GM12892 (cell line): ENCODE results near the gene JAKMIP2.
A peak's percentile ranks its signal among the peaks of the same experiment; 100 is the strongest.

Experiments
- DNase-seq: peaks from one replicate; pipeline ENCODE4 v3.0.0; 2011; ENCODE audit not compliant: insufficient read length
- FAIRE-seq: peaks from 2 replicates; lab custom pipeline; 2011; peaks lifted over from hg19 to GRCh38; lab: Jason Lieb, UNC
- POLR2A ChIP-seq: IDR thresholded peaks from 2 replicates; pipeline ENCODE4 v1.6.1; 2011; ENCODE audit warnings: low read depth, low read length, control low read depth
- POLR2AphosphoS5 ChIP-seq: IDR thresholded peaks from 2 replicates; pipeline ENCODE4 v1.6.1; 2011; ENCODE audit warnings: low read depth, low read length, control low read depth
- TAF1 ChIP-seq: IDR thresholded peaks from 2 replicates; pipeline ENCODE4 v1.6.1; 2011; ENCODE audit warnings: low read depth, mild to moderate bottlenecking, control low read depth, low read length, borderline replicate concordance

JAKMIP2 gene

DNA sequence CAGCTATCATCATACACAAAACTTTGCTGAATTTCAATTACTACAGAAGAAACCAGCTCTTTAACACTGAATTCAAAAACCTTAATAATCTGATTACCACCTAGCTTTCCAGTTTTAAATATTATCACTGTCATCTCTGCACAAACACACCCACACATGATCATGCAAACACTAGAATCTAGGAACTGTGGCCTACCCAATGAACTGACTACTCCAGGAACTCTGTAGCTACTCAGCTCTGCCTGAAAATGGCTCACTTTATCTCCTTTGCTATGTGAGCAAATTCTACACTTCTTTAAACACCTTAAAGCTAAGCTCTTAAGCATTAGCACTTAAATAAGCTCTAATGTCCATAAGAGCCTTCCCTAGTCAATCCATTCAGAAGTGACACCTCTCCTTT, 149.4 kb downstream of the JAKMIP2 start:
- no peak for FAIRE-seq

DNA sequence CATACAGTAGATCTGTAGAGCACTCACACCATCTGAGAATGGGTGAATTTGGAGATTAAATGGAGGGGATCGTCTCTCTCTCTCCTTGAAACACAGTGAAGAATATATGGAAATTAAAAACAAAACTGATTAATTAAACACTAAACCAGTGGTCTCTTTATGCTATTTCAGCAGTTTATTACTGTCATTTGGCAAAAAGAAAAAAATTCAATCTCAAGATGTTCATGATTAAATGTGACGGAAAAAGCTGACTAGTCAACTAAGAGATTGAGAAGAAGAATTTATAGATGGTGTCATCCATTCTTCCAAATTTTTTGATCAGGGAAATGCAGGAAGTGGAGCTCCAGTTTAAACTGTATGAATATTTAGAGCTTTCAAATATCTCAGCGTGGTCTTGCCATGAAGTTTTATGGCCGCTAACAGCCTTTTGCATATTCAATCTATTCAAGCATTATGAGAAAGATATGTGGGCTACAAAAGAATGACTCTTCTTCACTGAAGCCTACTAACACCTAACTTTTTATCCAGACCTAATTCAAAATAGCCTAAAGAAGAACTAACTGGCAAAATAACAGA, 151.0 kb downstream of the JAKMIP2 start:
- no peak for DNase-seq
- TF ChIP-seq POLR2AphosphoS5 (no peak), TAF1 (no peak), POLR2A (no peak)
- no peak for FAIRE-seq

More for the DNA sequence above, 149.4 kb downstream of the JAKMIP2 start:
- no peak for DNase-seq
- TF ChIP-seq POLR2AphosphoS5 (no peak), POLR2A (no peak), TAF1 (no peak)

DNA sequence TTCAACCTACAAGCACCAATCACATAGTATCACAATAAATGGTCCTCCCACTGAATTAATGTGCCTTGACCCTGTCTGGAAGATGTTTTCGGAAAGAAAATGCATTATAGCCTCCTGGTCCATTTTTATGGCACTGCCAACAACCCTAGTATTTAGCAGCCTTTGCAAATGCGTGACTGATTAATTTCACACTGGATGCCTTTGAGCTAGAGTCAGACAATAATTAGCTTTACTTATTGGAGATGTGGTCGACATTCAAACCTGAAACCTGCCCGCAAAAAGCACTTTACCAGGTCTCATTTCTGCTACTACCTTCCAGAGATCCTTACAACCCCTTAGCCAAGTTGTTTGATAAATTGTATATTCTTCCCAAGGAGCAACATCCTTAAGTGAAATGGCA, 153.3 kb downstream of the JAKMIP2 start:
- no peak for TF ChIP-seq TAF1
- TF ChIP-seq POLR2A = no peak
- no peak for TF ChIP-seq POLR2AphosphoS5
- no peak for DNase-seq
- FAIRE-seq = no peak

DNA sequence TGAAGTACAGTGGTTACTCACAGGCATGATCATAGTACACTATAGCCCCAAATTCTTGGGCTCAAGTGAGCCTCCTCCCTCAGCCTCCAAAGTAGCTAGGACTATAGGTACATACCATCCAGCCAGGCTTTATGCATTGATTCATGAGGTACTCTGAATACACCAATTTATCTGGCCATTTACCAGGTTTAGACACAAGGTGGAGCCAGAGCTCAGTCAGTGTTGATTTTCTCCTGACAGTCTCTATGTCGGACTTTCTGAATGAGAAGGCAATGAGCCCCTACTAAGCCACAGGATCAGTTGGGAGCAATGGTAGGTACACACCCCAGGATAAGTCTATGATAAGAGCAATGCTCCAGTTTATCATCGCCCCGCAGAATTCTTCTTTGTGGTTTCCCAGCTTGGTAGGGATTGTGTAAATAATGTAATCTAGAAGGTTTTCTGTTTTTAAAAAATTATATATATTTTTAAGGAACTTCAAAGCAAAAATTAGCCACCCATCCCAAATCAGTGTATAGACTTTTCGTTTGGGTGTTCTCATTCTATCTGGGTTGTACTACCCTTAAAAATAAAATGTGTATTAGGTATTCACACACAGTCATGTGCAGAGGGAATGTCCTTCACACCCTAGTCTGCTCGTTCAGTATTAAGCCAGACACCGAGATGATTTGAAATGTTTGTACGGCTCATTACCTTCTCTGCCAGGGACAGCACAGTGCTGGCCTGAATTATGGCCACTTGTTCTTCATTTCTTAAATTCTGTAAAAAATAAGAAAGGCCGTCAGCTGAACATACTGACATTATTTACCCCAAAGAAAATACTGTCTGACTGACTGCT, 154.3 kb downstream of the JAKMIP2 start:
- DNase-seq = peak; percentile 5
- TF ChIP-seq POLR2A (no peak), POLR2AphosphoS5 (no peak), TAF1 (no peak)
- FAIRE-seq = peak; percentile 86

DNA sequence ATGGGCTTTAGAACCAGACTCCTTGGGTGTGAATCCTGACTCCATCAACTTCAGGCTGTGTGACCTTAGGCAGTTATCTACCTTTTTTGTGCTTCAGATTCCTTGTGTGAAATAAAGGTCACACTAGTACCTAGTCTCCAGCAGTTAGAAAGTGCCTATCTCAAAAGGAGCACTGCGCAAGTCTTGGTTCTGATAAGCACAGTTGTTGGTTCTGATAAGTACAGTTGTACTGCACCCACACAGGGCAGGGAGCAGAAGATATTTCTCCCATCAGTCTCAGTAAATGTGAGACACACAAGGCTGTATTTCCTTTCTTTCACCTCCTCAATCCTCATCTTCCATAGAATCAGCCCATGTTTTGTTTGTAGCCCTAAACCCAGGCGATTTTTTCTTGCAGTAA, 156.1 kb downstream of the JAKMIP2 start:
- FAIRE-seq = no peak
- no peak for DNase-seq

DNA sequence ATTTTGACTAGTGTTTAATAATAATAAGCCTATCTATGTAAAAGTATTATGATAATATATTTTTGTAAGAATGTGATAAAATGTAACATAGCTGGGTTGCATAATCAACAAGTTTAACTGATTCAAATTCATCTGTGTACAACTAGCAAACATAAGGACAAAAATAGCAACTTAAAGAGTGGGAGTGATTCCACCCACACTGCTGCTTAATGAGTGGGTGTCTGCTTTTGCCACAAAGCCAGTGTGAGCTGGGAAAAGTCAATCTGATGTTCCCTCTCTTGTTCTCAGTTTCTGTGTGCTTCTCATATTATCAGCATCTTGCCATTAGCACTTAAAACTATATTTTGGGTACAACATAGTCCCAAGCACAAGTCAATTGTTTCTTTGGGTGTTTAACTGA, 161.5 kb downstream of the JAKMIP2 start:
- TF ChIP-seq POLR2AphosphoS5 = no peak
- DNase-seq = no peak
- no peak for FAIRE-seq

More for the DNA sequence above, 156.1 kb downstream of the JAKMIP2 start:
- TF ChIP-seq POLR2AphosphoS5 (no peak), TAF1 (no peak), POLR2A (no peak)

DNA sequence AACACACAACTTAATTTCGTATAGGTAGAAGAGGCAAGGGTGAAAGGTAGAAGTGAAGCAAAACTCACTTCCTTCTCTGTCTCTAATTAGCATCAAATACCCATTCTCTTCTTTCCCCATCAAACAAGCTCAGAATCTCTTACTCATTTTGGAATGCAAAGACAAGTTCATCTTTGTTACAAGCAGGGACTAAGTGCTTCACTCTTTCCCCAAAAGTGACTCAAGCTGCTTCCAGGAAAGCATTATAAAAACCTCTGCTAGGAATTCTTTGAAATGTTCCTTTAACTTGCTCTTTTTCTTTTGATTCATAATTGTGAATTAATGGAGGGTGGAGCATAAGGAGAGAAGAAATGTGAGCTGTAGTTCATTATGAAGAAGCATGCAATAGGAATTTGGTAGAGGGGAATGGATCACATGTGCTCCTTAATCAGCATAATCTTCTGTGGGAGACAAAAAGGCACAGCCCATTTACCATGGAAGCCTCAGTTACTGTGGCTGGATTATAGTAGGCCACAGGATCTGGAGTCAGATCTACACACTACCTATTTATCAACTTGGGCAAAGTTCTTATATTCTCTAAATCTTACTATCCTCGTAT, 163.1 kb downstream of the JAKMIP2 start:
- FAIRE-seq = no peak
- no peak for TF ChIP-seq POLR2AphosphoS5
- no peak for TF ChIP-seq TAF1
- TF ChIP-seq POLR2A = no peak
- no peak for DNase-seq

DNA sequence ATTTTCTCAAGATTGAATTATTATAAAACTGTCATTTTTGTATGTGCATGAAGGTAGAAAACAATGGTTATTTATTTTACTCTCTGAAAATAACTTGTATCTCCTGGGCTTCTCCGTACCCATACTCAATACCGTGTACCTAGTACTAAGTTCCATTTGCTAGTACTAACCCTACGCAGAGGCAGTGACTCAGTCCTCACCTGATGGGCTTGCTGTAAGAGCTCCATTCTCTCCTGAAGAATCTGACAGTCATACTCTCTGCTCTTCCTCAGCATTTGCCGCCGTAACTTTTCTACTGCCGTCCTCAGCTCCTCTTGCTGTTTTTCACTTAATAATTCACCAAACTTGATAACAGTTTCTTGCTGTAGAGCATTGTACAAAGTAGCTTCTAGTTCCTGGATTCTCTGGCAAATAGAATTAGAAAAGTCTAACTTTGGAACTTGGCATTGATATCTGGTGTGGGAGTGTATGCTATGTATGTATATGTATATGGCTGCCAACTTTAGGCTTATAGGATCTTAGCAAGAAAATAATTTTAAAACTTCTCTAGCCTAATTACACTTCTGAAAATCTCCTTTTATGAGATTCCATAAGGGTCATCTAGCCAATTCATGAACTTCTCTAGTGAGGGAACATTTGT, 164.7 kb downstream of the JAKMIP2 start:
- DNase-seq = no peak
- no peak for TF ChIP-seq POLR2A
- no peak for TF ChIP-seq POLR2AphosphoS5
- TF ChIP-seq TAF1 = no peak
- FAIRE-seq = no peak

DNA sequence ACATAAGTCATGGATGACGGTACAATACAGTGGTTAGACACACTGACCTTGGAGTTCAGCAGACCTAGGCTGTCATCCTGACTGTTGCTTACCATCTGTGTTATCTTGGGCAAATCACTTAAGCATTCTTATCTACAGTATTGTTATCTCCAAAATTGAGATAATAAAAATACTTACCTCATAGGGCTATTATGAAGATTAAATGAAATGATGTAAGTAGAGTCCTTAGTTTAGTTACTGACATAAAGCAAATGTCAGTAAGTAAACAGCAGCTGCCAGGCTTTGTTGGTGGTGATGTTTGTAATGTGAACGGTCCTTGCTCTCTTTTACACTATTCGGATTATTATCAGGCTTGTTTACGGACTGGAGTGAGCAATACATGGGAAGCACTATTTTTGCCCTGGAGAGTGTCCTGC, 165.3 kb downstream of the JAKMIP2 start:
- DNase-seq (no peak), FAIRE-seq (no peak)
- TF ChIP-seq TAF1 = no peak
- TF ChIP-seq POLR2A = no peak
- no peak for TF ChIP-seq POLR2AphosphoS5

DNA sequence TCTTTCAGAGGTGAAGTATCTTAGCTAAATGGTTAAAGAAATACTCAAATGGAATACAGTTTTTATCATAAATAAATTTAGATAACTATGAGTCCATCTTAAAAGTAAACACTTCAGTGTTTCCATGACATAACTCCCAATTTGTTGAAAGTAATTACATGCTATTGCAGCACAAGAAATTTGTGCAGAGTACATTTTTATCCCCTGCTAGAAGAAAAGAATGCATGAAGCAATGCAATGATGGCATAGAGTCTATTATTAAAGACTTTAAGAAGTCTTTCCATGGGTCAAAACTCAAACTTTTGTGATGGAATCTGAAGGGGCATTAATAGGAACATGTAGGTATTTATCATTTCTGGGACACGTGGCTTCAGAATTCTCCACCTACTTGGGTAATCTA, 166.1 kb downstream of the JAKMIP2 start:
- DNase-seq (no peak), FAIRE-seq (no peak)
- no peak for TF ChIP-seq POLR2AphosphoS5
- no peak for TF ChIP-seq TAF1
- TF ChIP-seq POLR2A = no peak

DNA sequence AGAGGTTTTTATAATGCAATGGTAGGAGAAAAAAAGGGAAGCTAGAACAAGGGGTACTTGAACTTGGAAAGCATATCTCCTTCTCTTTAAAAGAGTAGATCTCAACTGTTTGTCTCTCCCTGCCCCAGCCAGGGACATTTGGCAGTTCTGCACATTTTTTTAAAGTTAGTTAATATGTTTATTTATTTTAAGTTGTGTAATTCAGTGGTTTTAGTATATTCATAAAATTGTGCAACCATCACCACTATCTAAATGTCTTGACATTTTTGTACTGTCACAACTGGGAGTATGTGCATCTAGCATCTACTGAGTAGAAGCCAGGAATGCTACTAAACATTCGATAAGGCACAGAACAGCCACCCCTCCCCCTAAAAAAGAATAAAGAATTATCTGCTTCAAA, 169.2 kb downstream of the JAKMIP2 start:
- FAIRE-seq = no peak
- no peak for DNase-seq
- no peak for TF ChIP-seq POLR2AphosphoS5
- TF ChIP-seq POLR2A = no peak
- no peak for TF ChIP-seq TAF1

DNA sequence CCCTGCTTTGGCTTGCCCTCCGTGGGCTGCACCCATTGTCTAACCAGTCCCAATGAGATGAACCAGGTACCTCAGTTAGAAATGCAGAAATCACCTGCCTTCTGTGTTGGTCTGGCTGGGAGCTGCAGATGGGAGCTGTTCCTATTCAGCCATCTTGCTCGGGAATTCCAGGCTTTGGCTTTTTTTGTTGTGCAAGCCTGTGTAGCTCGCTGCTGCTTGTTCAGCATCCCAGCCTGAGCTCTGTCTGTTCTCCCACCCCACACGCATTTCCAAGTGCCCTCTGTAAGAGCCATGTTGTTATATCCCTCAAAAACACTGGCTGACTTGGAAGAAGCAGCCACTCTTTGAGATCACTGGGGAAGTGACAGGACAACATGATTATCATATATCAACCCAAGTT, 171.0 kb downstream of the JAKMIP2 start:
- DNase-seq (no peak), FAIRE-seq (no peak)
- TF ChIP-seq POLR2A (no peak), POLR2AphosphoS5 (no peak)
